Activated CD8-positive, alpha-beta T cell treated with anti-CD3 and anti-CD28 coated beads for 36 hours (primary cell): ENCODE data around the gene DLD. TPM values are rescaled to one million over a fixed set of nuclear protein-coding genes. Genes with fewer than 3 reads are reported as not detected.

Source experiments
- ATAC-seq: fragments of 200-7000 bp; cut with Tn5 transposase; one replicate; pipeline ENCODE4 v1.10.0; 2021; ENCODE audit warnings: mild to moderate bottlenecking, moderate library complexity
- CTCF ChIA-PET: fragments of 350-600 bp; sonication (Branson Sonifier 250); formaldehyde crosslinking; loops from one replicate; lab custom pipeline; 2021; ENCODE audit warnings: antibody characterized with exemption; lab: Charles Lee
- POLR2A ChIA-PET: fragments of 350-600 bp; sonication (Branson Sonifier 250); formaldehyde crosslinking; loops from one replicate; lab custom pipeline; 2021; ENCODE audit warnings: antibody characterized with exemption; lab: Charles Lee
- DNase-seq: peaks from one replicate; pipeline ENCODE4 v3.0.0-alpha.2; 2020
- H3K27ac Mint-ChIP-seq: one replicate; pipeline ENCODE4 v1.8.0; 2021; ENCODE audit warnings: mild to moderate bottlenecking, mixed read lengths
- H3K27me3 Mint-ChIP-seq: one replicate; pipeline ENCODE4 v1.8.0; 2021; ENCODE audit warnings: mixed read lengths
- H3K36me3 Mint-ChIP-seq: one replicate; pipeline ENCODE4 v1.8.0; 2021; ENCODE audit warnings: low read depth, mixed read lengths
- H3K4me1 Mint-ChIP-seq: one replicate; pipeline ENCODE4 v1.8.0; 2021; ENCODE audit warnings: low read depth, mixed read lengths
- H3K4me3 Mint-ChIP-seq: one replicate; pipeline ENCODE4 v1.8.0; 2021; ENCODE audit warnings: mild to moderate bottlenecking, moderate library complexity, mixed read lengths
- H3K9me3 Mint-ChIP-seq: one replicate; pipeline ENCODE4 v1.8.0; 2021; ENCODE audit warnings: mixed read lengths
- intact Hi-C: fragments of 100-400 bp; cut with micrococcal nuclease; formaldehyde crosslinking; loops from one replicate; pipeline ENCODE4 v1.10.0; 2022
- total RNA-seq, 2 experiments: library from RNA; stranded (reverse); gene quantifications; one replicate each; pipeline ENCODE4 v1.2.3, GENCODE V29; 2021
- TF ChIP-seq, protein P1 (sequence below): fragments of 200-600 bp; IDR thresholded peaks from one replicate; pipeline ENCODE4 v1.8.0; 2022; ENCODE audit warnings: antibody characterized with exemption, mild to moderate bottlenecking

The DLD gene
- total RNA-seq, 2 experiments from 2014 or later = 99.8 to 102 TPM

DNA sequence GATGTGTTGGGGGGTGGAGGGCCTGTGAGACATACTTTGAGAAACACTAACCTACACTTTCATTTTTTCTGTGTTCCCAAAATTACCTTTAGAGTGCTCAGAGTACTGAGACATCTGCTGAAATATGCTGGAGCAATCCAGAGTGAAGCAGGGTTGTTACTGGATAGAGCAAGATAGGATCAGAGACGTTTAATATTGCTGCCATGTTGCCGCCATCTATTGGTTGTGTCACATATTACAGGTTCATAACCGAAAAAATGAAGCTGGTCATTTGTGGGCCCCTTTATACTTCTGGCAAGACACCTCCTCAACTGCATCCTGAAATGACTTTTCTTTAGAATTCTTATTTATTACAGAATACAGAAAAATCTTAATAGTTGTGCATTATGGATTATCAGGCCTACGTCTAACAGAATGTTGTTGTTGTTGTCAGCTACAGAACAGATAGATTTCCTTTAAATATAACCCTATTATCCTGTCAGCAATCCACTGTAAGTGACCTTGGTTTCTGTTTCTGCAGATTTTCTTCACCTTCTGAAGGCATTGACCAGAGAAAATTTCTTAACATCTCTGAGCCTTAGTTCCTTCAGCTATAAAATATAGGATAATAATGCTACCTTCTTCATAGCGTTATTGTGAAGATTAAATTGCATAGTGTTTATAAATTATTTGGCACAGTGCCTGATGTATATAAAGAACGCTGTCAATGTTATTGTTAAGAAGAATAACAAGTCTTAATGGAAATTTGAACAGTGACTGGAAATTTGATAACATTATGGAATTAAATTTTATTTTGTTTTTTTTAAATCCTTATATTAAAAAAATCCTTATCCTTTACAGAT is 16.2 kb upstream of the DLD start:
- intact Hi-C loops = loop anchor here (2.0 to 10.0 kb wide), 2 partner anchors 60 to 132 kb away; no protein-coding TSS in a partner anchor
- H3K4me1 Mint-ChIP-seq = peaks cover 22% of the 10 kb centered on the region
- CTCF ChIA-PET = interaction anchor here (0.6 to 5.2 kb wide), 43 partner anchors 8 to 725 kb away, joined by 3 to 117 read pairs (median 4); partner anchors contain the start of genes CBLL1 and DLD
- TF ChIP-seq, protein P1, sequence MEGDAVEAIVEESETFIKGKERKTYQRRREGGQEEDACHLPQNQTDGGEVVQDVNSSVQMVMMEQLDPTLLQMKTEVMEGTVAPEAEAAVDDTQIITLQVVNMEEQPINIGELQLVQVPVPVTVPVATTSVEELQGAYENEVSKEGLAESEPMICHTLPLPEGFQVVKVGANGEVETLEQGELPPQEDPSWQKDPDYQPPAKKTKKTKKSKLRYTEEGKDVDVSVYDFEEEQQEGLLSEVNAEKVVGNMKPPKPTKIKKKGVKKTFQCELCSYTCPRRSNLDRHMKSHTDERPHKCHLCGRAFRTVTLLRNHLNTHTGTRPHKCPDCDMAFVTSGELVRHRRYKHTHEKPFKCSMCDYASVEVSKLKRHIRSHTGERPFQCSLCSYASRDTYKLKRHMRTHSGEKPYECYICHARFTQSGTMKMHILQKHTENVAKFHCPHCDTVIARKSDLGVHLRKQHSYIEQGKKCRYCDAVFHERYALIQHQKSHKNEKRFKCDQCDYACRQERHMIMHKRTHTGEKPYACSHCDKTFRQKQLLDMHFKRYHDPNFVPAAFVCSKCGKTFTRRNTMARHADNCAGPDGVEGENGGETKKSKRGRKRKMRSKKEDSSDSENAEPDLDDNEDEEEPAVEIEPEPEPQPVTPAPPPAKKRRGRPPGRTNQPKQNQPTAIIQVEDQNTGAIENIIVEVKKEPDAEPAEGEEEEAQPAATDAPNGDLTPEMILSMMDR = peak; percentile 84
- no peaks in the 10 kb centered on the region for H3K9me3 Mint-ChIP-seq
- DNase-seq = peak; percentile 64
- POLR2A ChIA-PET = interaction anchor here (3.8 kb wide), 1 partner anchor 132 kb away, joined by 17 read pairs; the partner anchor contains the start of gene CBLL1
- H3K36me3 Mint-ChIP-seq = no peaks in the 10 kb centered on the region
- no peak overlapping the region for H3K4me3 Mint-ChIP-seq
- ATAC-seq = peak; percentile 93
- H3K27ac Mint-ChIP-seq = peak overlapping the region; percentile 21
- no peaks in the 10 kb centered on the region for H3K27me3 Mint-ChIP-seq

DNA sequence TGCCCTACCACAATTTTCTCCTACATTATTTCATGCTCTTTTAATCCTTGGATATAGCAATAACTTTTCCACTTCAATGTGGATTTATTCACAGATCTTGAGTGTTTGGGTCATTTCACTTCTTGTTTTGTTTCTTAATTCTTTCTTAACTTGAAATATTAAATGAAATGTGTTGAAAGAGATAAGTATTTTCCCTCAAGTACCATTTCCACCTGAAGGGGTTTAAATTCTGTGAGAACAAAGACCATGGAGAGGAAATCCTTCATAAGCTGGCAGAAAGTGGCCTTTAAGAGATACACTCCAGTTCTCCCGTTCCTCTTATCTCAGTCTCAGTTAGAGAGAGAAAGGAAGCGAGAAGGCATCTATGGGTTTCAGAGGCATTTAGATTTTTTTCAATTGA is 14.1 kb upstream of the DLD start:
- TF ChIP-seq, protein P1 = no peak
- no peak for DNase-seq
- H3K27ac Mint-ChIP-seq = no peak overlapping the region
- no peak overlapping the region for H3K4me3 Mint-ChIP-seq
- H3K4me1 Mint-ChIP-seq = peaks cover 19% of the 10 kb centered on the region
- H3K9me3 Mint-ChIP-seq = no peaks in the 10 kb centered on the region
- ChIA-PET CTCF (interaction anchor here (1.2 to 5.2 kb wide), 6 partner anchors 9 to 134 kb away, joined by 3 to 117 read pairs (median 6); partner anchors contain the start of genes CBLL1 and DLD), POLR2A (interaction anchor here (3.8 kb wide), 1 partner anchor 134 kb away, joined by 17 read pairs; the partner anchor contains the start of gene CBLL1)
- H3K36me3 Mint-ChIP-seq = no peaks in the 10 kb centered on the region
- intact Hi-C loops = loop anchor here (10.0 kb wide), 1 partner anchor 62 kb away; no protein-coding TSS in a partner anchor
- H3K27me3 Mint-ChIP-seq = no peaks in the 10 kb centered on the region
- ATAC-seq = no peak

DNA sequence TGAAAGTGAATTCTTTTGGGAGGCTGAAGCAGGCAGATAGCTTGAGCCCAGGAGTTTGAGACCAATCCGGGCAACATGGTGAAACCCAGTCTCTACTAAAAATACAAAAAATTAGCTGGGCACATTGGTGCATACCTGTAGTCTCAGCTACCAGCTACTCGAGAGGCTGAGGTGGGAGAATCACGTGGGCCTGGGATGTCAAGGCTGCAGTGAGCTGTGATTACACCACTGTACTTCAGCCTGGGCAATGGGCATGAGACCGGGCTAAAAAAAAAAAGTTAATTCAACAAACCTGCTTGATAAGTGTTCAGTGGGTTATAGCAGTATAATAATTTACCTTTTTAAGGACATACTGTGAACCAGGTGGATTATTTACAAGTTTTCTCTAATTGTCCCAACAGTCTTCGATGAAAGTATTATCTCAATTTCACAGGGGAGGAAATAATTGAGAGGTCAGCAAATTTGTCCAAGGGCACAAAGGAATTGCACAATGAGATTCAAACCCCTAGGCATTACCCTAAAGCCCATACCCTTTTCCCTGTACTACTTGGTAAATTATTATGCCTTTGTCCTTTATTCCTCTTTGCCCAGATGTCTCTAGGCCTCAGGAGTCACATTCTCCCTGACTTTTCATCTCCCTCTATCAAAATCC is 13.1 kb upstream of the DLD start:
- H3K27ac Mint-ChIP-seq = no peak overlapping the region
- H3K4me3 Mint-ChIP-seq = no peak overlapping the region
- TF ChIP-seq, protein P1 = no peak
- POLR2A ChIA-PET = interaction anchor here (0.6 to 3.8 kb wide), 2 partner anchors 34 to 135 kb away, joined by 4 to 17 read pairs; partner anchors contain the start of gene CBLL1
- no peaks in the 10 kb centered on the region for H3K36me3 Mint-ChIP-seq
- no peak for DNase-seq
- ATAC-seq = no peak
- H3K4me1 Mint-ChIP-seq = peaks cover 19% of the 10 kb centered on the region
- no peaks in the 10 kb centered on the region for H3K9me3 Mint-ChIP-seq
- peaks cover 4% of the 10 kb centered on the region for H3K27me3 Mint-ChIP-seq
- CTCF ChIA-PET = interaction anchor here (1.6 to 5.2 kb wide), 5 partner anchors 10 to 135 kb away, joined by 5 to 117 read pairs (median 27); partner anchors contain the start of genes CBLL1 and DLD
- intact Hi-C loops = loop anchor here (10.0 kb wide), 1 partner anchor 63 kb away; no protein-coding TSS in a partner anchor

DNA sequence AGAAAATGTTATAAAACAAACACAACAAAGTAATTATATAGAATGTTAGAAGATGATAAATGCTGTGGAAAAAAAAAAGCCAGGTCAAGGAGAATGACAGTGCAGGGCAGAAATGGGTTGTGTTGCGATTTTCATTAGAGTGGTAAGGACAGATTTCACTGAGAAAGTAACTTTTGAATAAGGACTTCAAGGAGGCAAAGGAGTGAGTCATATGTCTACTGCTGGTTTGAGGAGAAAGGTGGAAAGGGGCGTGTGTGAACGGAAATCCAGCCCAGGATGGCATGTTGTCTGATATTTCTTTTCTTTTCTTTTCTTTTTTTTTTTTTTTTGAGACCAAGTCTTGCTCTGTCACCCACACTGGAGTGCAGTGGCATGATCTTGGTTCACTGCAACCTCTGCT is 12.3 kb upstream of the DLD start:
- ATAC-seq = no peak

More for the DNA sequence above, 12.3 kb upstream of the DLD start:
- no peaks in the 10 kb centered on the region for H3K36me3 Mint-ChIP-seq
- H3K27me3 Mint-ChIP-seq = peaks cover 4% of the 10 kb centered on the region
- no peaks in the 10 kb centered on the region for H3K9me3 Mint-ChIP-seq
- TF ChIP-seq, protein P1 = no peak
- ChIA-PET POLR2A (interaction anchor here (0.6 to 2.9 kb wide), 2 partner anchors 33 to 135 kb away, joined by 4 to 10 read pairs; partner anchors contain the start of gene CBLL1), CTCF (interaction anchor here (0.6 to 3.2 kb wide), 26 partner anchors 11 to 677 kb away, joined by 3 to 48 read pairs (median 4); partner anchors contain the start of genes CBLL1 and DLD)
- H3K4me3 Mint-ChIP-seq = no peak overlapping the region
- H3K27ac Mint-ChIP-seq = no peak overlapping the region
- intact Hi-C loops = loop anchor here (10.0 kb wide), 1 partner anchor 64 kb away; no protein-coding TSS in a partner anchor
- H3K4me1 Mint-ChIP-seq = peaks cover 19% of the 10 kb centered on the region
- no peak for DNase-seq
